ENCODE measurements around the gene OMD. TPM values are rescaled to one million over a fixed set of nuclear protein-coding genes. Genes with fewer than 3 reads are reported as not detected.

OMD gene
- total RNA-seq, 1 experiment from 2014 or later = 0.14 TPM

GRCh38 chr9:92406477-92406876 lies 17.8 kb downstream of the OMD start:
- TF ChIP-seq CTCF (IDR thresholded peaks at IDR 0.05; ENCODE audit: unreplicated experiment) = no peak
- Mint-ChIP-seq H3K36me3 (ENCODE audit: insufficient read depth, unreplicated experiment) (no peaks in the 10 kb centered on the region), H3K27me3 (ENCODE audit: unreplicated experiment) (no peaks in the 10 kb centered on the region), H3K4me1 (ENCODE audit: low read depth, unreplicated experiment) (no peaks in the 10 kb centered on the region), H3K4me3 (ENCODE audit: low read depth, unreplicated experiment) (no peak overlapping the region), H3K9me3 (ENCODE audit: low read depth, unreplicated experiment) (no peaks in the 10 kb centered on the region), H3K27ac (ENCODE audit: unreplicated experiment) (no peak overlapping the region)
- DNase-seq = no peak
- intact Hi-C loops (cut with micrococcal nuclease; ENCODE audit: unreplicated experiment) = no loop called here
- CTCF ChIA-PET = no interaction called here
- BruUV-seq (replicated peaks) = no TSS peak

GRCh38 chr9:92405818-92406217 lies 18.5 kb downstream of the OMD start:
- no peak for TF ChIP-seq CTCF (IDR thresholded peaks at IDR 0.05; ENCODE audit: unreplicated experiment)
- CTCF ChIA-PET = no interaction called here
- H3K27ac Mint-ChIP-seq (ENCODE audit: unreplicated experiment) = no peak overlapping the region
- BruUV-seq (replicated peaks) = no TSS peak
- no peak overlapping the region for H3K4me3 Mint-ChIP-seq (ENCODE audit: low read depth, unreplicated experiment)
- intact Hi-C loops (cut with micrococcal nuclease; ENCODE audit: unreplicated experiment) = no loop called here
- H3K27me3 Mint-ChIP-seq (ENCODE audit: unreplicated experiment) = no peaks in the 10 kb centered on the region
- DNase-seq = no peak
- no peaks in the 10 kb centered on the region for H3K36me3 Mint-ChIP-seq (ENCODE audit: insufficient read depth, unreplicated experiment)
- no peaks in the 10 kb centered on the region for H3K4me1 Mint-ChIP-seq (ENCODE audit: low read depth, unreplicated experiment)
- no peaks in the 10 kb centered on the region for H3K9me3 Mint-ChIP-seq (ENCODE audit: low read depth, unreplicated experiment)

GRCh38 chr9:92404042-92404836 lies 20.0 kb downstream of the OMD start, which contains the start of gene OGN:
TSS of gene OGN (minus strand) at chr9:92404578. CDS start at chr9:92403407, 1,171 bp downstream.
- BruUV-seq (replicated peaks) = no TSS peak
- TF ChIP-seq CTCF (IDR thresholded peaks at IDR 0.05; ENCODE audit: unreplicated experiment) = no peak
- intact Hi-C loops (cut with micrococcal nuclease; ENCODE audit: unreplicated experiment) = no loop called here

GRCh38 chr9:92402826-92403745 lies 21.2 kb downstream of the OMD start:
- no TSS peak for BruUV-seq (replicated peaks)
- DNase-seq = no peak
- no peak overlapping the region for H3K27ac Mint-ChIP-seq (ENCODE audit: unreplicated experiment)
- H3K36me3 Mint-ChIP-seq (ENCODE audit: insufficient read depth, unreplicated experiment) = no peaks in the 10 kb centered on the region
- H3K27me3 Mint-ChIP-seq (ENCODE audit: unreplicated experiment) = no peaks in the 10 kb centered on the region
- CTCF ChIA-PET = no interaction called here
- no peak for TF ChIP-seq CTCF (IDR thresholded peaks at IDR 0.05; ENCODE audit: unreplicated experiment)
- no peak overlapping the region for H3K4me3 Mint-ChIP-seq (ENCODE audit: low read depth, unreplicated experiment)
- intact Hi-C loops (cut with micrococcal nuclease; ENCODE audit: unreplicated experiment) = no loop called here
- H3K9me3 Mint-ChIP-seq (ENCODE audit: low read depth, unreplicated experiment) = no peaks in the 10 kb centered on the region
- no peaks in the 10 kb centered on the region for H3K4me1 Mint-ChIP-seq (ENCODE audit: low read depth, unreplicated experiment)

More at GRCh38 chr9:92404042-92404836, 20.0 kb downstream of the OMD start, which contains the start of gene OGN:
- H3K27me3 Mint-ChIP-seq (ENCODE audit: unreplicated experiment) = no peaks in the 10 kb centered on the region
- CTCF ChIA-PET = no interaction called here
- no peaks in the 10 kb centered on the region for H3K9me3 Mint-ChIP-seq (ENCODE audit: low read depth, unreplicated experiment)
- no peaks in the 10 kb centered on the region for H3K36me3 Mint-ChIP-seq (ENCODE audit: insufficient read depth, unreplicated experiment)
- H3K4me1 Mint-ChIP-seq (ENCODE audit: low read depth, unreplicated experiment) = no peaks in the 10 kb centered on the region
- H3K27ac Mint-ChIP-seq (ENCODE audit: unreplicated experiment) = no peak within 1 kb of the TSS
- H3K4me3 Mint-ChIP-seq (ENCODE audit: low read depth, unreplicated experiment) = no peak within 1 kb of the TSS
- DNase-seq = no peak

Measured in Calu3 (cell line).